Parathyroid adenoma (tissue), 2 donors: ENCODE results near the gene ANO4.

ENCODE experiments used
- H2AFZ ChIP-seq: fragments of 300-600 bp; sonication (generic); one replicate; pipeline ENCODE4 v1.7.0; 2017; ENCODE audit warnings: antibody characterized with exemption, mild to moderate bottlenecking
- H3K27ac ChIP-seq: fragments of 300-600 bp; sonication (generic); one replicate; pipeline ENCODE4 v1.7.0; 2017
- H3K27me3 ChIP-seq: fragments of 300-600 bp; sonication (generic); one replicate; pipeline ENCODE4 v1.7.0; 2017; ENCODE audit warnings: low read length; ENCODE audit not compliant: control insufficient read depth, insufficient read depth
- H3K36me3 ChIP-seq: fragments of 300-600 bp; sonication (generic); one replicate; pipeline ENCODE4 v1.7.0; 2017; ENCODE audit warnings: low read length; ENCODE audit not compliant: control insufficient read depth, insufficient read depth
- H3K4me1 ChIP-seq: fragments of 300-600 bp; sonication (generic); one replicate; pipeline ENCODE4 v1.7.0; 2017; ENCODE audit warnings: control low read depth
- H3K4me2 ChIP-seq: fragments of 300-600 bp; sonication (generic); one replicate; pipeline ENCODE4 v1.7.0; 2017; ENCODE audit warnings: low read length
- H3K4me3 ChIP-seq: fragments of 300-600 bp; sonication (generic); one replicate; pipeline ENCODE4 v1.7.0; 2017; ENCODE audit warnings: low read depth, low read length
- H3K79me2 ChIP-seq: fragments of 300-600 bp; sonication (generic); one replicate; pipeline ENCODE4 v1.7.0; 2017; ENCODE audit warnings: control low read depth
- H3K9ac ChIP-seq: fragments of 300-600 bp; sonication (generic); one replicate; pipeline ENCODE4 v1.7.0; 2017; ENCODE audit warnings: mild to moderate bottlenecking
- H3K9me3 ChIP-seq: fragments of 300-600 bp; sonication (generic); one replicate; pipeline ENCODE4 v1.7.0; 2017; ENCODE audit warnings: low read length; ENCODE audit not compliant: control insufficient read depth
- CTCF ChIP-seq: fragments of 300-600 bp; sonication (generic); IDR thresholded peaks from one replicate; pipeline ENCODE4 v1.7.0; 2017; ENCODE audit warnings: antibody characterized with exemption, mild to moderate bottlenecking
- donor health status: primary hyperparathyroidism.

ANO4 gene

GRCh38 chr12:100993916-100994450, 199.4 kb downstream of the ANO4 start:
- H3K9me3 ChIP-seq = no peaks in the 10 kb centered on the region
- no peaks in the 10 kb centered on the region for H3K4me1 ChIP-seq
- no peak overlapping the region for H2AFZ ChIP-seq
- no peaks in the 10 kb centered on the region for H3K79me2 ChIP-seq
- H3K4me3 ChIP-seq = no peak overlapping the region
- no peak for TF ChIP-seq CTCF
- H3K9ac ChIP-seq = no peak overlapping the region
- H3K27ac ChIP-seq = no peak overlapping the region
- no peaks in the 10 kb centered on the region for H3K27me3 ChIP-seq
- H3K36me3 ChIP-seq = no peaks in the 10 kb centered on the region
- H3K4me2 ChIP-seq = no peak overlapping the region

GRCh38 chr12:100995201-100995600, 200.6 kb downstream of the ANO4 start:
- H3K9me3 ChIP-seq = no peaks in the 10 kb centered on the region
- TF ChIP-seq CTCF = no peak
- H3K79me2 ChIP-seq = no peaks in the 10 kb centered on the region
- no peak overlapping the region for H3K9ac ChIP-seq
- H3K4me1 ChIP-seq = no peaks in the 10 kb centered on the region
- H3K27me3 ChIP-seq = no peaks in the 10 kb centered on the region
- H3K4me2 ChIP-seq = no peak overlapping the region
- H3K36me3 ChIP-seq = no peaks in the 10 kb centered on the region
- no peak overlapping the region for H3K4me3 ChIP-seq
- H3K27ac ChIP-seq = no peak overlapping the region
- no peak overlapping the region for H2AFZ ChIP-seq

GRCh38 chr12:100995771-100996170, 201.2 kb downstream of the ANO4 start:
- Histone ChIP-seq H3K9ac (no peak overlapping the region), H3K36me3 (no peaks in the 10 kb centered on the region), H3K4me3 (no peak overlapping the region), H3K27ac (no peak overlapping the region), H3K9me3 (no peaks in the 10 kb centered on the region), H3K4me2 (no peak overlapping the region), H2AFZ (no peak overlapping the region), H3K27me3 (no peaks in the 10 kb centered on the region), H3K4me1 (no peaks in the 10 kb centered on the region), H3K79me2 (no peaks in the 10 kb centered on the region)
- TF ChIP-seq CTCF = no peak

DNA sequence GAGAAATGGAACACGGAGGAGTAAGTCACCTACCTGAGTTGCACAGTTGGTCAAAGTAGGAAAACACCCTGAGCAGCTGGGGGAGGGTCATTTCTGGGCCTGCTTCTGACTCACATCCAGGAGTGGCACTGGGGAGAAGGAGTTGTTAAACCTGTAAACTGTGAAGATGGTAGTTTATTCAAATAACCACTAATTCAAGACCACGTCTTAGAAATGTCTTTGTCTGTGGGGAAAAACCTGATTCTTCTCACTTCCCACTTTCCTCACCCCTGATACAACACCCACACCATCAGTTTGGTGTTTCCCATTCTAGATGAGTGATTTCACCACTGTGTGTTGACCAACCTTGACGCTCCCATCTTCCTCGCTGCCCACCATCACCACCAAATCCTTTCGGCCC, 207.1 kb downstream of the ANO4 start:
- Histone ChIP-seq H3K9me3 (no peaks in the 10 kb centered on the region), H3K4me2 (no peak overlapping the region), H3K79me2 (no peaks in the 10 kb centered on the region), H3K4me1 (no peaks in the 10 kb centered on the region), H3K36me3 (no peaks in the 10 kb centered on the region), H3K9ac (no peak overlapping the region), H3K4me3 (no peak overlapping the region), H3K27me3 (no peaks in the 10 kb centered on the region), H2AFZ (no peak overlapping the region), H3K27ac (no peak overlapping the region)
- TF ChIP-seq CTCF = no peak

GRCh38 chr12:101002696-101003419, 208.3 kb downstream of the ANO4 start:
- H3K4me1 ChIP-seq = no peaks in the 10 kb centered on the region
- no peak for TF ChIP-seq CTCF

More at GRCh38 chr12:101002696-101003419, 208.3 kb downstream of the ANO4 start:
- H3K27me3 ChIP-seq = no peaks in the 10 kb centered on the region
- no peak overlapping the region for H3K9ac ChIP-seq
- no peaks in the 10 kb centered on the region for H3K36me3 ChIP-seq
- no peak overlapping the region for H3K4me2 ChIP-seq
- no peaks in the 10 kb centered on the region for H3K9me3 ChIP-seq
- H3K27ac ChIP-seq = no peak overlapping the region
- no peaks in the 10 kb centered on the region for H3K79me2 ChIP-seq
- H3K4me3 ChIP-seq = no peak overlapping the region
- H2AFZ ChIP-seq = no peak overlapping the region
